SK-N-SH treated with all-trans-retinoic acid at 6 μM for 48 hours (cell line): Measurements from ENCODE around the gene UGT1A3.

ENCODE experiments used
- ARNTL ChIP-seq: fragments of 450-650 bp; formaldehyde crosslinking; IDR thresholded peaks from 2 replicates; pipeline ENCODE4 v1.5.0; 2020; ENCODE audit warnings: low read depth, mild to moderate bottlenecking, moderate library complexity, borderline replicate concordance
- GLIS3 ChIP-seq: fragments of 250-450 bp; sonication (Bioruptor Pico); IDR thresholded peaks from 2 replicates; pipeline ENCODE4 v1.5.0; 2020; ENCODE audit warnings: mild to moderate bottlenecking, moderate library complexity
- PPARA ChIP-seq: fragments of 250-450 bp; sonication (Bioruptor Pico); IDR thresholded peaks from 2 replicates; pipeline ENCODE4 v1.5.0; 2020; ENCODE audit warnings: mild to moderate bottlenecking, borderline replicate concordance
- TCF4 ChIP-seq: fragments of 250-450 bp; sonication (Bioruptor Pico); IDR thresholded peaks from 2 replicates; pipeline ENCODE4 v1.8.0; 2021; ENCODE audit warnings: mild to moderate bottlenecking, moderate library complexity, borderline replicate concordance
- TOX ChIP-seq: fragments of 250-450 bp; sonication (Bioruptor Pico); IDR thresholded peaks from 2 replicates; pipeline ENCODE4 v1.8.0; 2021; ENCODE audit warnings: mild to moderate bottlenecking, moderate library complexity, borderline replicate concordance
- ZC3H10 ChIP-seq: fragments of 250-450 bp; sonication (Bioruptor Pico); IDR thresholded peaks from 2 replicates; pipeline ENCODE4 v1.5.1; 2021; ENCODE audit warnings: mild to moderate bottlenecking, moderate library complexity
- ZFP3 ChIP-seq: fragments of 250-450 bp; sonication (Bioruptor Pico); IDR thresholded peaks from 2 replicates; pipeline ENCODE4 v1.5.0; 2020; ENCODE audit warnings: mild to moderate bottlenecking, moderate library complexity
- ZNF70 ChIP-seq: fragments of 450-650 bp; formaldehyde crosslinking; IDR thresholded peaks from 2 replicates; pipeline ENCODE4 v1.5.0; 2020; ENCODE audit warnings: mild to moderate bottlenecking, moderate library complexity
- TF ChIP-seq, protein P1 (sequence below): fragments of 250-450 bp; sonication (Bioruptor Pico); IDR thresholded peaks from 2 replicates; pipeline ENCODE4 v1.8.0; 2020; ENCODE audit warnings: mild to moderate bottlenecking, moderate library complexity, borderline replicate concordance
- TF ChIP-seq, protein P2 (sequence below): fragments of 250-450 bp; sonication (Bioruptor Pico); IDR thresholded peaks from 2 replicates; pipeline ENCODE4 v1.8.0; 2021; ENCODE audit warnings: low read depth, mild to moderate bottlenecking, moderate library complexity, borderline replicate concordance
- TF ChIP-seq, protein P3 (sequence below): fragments of 250-450 bp; sonication (Bioruptor Pico); IDR thresholded peaks from 2 replicates; pipeline ENCODE4 v1.5.1; 2021; ENCODE audit warnings: mild to moderate bottlenecking, moderate library complexity

DNA sequence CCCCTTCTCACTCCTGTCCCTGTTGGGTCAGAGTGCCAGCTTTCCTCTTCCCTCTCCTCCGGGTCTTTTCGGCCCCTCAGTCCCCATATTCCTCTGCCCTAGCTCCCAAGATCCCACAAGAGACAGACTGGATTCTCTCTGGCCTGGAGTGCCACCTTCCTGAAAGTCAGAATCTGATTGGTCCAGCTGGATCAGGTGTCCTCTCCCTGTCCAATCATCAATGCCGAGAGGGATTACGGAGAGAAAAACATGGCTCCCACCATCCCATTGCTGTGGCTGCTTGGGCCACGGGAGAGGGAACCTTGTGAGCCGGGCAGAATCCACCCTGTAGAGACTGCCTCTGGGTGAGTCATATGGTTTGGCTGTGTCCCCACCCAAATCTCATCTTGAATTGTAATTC is 46.6 kb downstream of the UGT1A3 start:
- TF ChIP-seq, protein P1, sequence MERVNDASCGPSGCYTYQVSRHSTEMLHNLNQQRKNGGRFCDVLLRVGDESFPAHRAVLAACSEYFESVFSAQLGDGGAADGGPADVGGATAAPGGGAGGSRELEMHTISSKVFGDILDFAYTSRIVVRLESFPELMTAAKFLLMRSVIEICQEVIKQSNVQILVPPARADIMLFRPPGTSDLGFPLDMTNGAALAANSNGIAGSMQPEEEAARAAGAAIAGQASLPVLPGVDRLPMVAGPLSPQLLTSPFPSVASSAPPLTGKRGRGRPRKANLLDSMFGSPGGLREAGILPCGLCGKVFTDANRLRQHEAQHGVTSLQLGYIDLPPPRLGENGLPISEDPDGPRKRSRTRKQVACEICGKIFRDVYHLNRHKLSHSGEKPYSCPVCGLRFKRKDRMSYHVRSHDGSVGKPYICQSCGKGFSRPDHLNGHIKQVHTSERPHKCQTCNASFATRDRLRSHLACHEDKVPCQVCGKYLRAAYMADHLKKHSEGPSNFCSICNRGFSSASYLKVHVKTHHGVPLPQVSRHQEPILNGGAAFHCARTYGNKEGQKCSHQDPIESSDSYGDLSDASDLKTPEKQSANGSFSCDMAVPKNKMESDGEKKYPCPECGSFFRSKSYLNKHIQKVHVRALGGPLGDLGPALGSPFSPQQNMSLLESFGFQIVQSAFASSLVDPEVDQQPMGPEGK (CRISPR knock-in tag) = no peak
- no peak for TF ChIP-seq PPARA (CRISPR knock-in tag)
- TF ChIP-seq, protein P2, sequence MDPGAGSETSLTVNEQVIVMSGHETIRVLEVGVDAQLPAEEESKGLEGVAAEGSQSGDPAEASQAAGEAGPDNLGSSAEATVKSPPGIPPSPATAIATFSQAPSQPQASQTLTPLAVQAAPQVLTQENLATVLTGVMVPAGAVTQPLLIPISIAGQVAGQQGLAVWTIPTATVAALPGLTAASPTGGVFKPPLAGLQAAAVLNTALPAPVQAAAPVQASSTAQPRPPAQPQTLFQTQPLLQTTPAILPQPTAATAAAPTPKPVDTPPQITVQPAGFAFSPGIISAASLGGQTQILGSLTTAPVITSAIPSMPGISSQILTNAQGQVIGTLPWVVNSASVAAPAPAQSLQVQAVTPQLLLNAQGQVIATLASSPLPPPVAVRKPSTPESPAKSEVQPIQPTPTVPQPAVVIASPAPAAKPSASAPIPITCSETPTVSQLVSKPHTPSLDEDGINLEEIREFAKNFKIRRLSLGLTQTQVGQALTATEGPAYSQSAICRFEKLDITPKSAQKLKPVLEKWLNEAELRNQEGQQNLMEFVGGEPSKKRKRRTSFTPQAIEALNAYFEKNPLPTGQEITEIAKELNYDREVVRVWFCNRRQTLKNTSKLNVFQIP (CRISPR knock-in tag) = no peak
- no peak for TF ChIP-seq ARNTL
- no peak for TF ChIP-seq GLIS3 (CRISPR knock-in tag)
- no peak for TF ChIP-seq TCF4 (CRISPR knock-in tag)
- no peak for TF ChIP-seq ZNF70 (CRISPR knock-in tag)
- no peak for TF ChIP-seq ZFP3 (CRISPR knock-in tag)
- TF ChIP-seq, protein P3, sequence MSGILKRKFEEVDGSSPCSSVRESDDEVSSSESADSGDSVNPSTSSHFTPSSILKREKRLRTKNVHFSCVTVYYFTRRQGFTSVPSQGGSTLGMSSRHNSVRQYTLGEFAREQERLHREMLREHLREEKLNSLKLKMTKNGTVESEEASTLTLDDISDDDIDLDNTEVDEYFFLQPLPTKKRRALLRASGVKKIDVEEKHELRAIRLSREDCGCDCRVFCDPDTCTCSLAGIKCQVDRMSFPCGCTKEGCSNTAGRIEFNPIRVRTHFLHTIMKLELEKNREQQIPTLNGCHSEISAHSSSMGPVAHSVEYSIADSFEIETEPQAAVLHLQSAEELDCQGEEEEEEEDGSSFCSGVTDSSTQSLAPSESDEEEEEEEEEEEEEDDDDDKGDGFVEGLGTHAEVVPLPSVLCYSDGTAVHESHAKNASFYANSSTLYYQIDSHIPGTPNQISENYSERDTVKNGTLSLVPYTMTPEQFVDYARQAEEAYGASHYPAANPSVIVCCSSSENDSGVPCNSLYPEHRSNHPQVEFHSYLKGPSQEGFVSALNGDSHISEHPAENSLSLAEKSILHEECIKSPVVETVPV (CRISPR knock-in tag) = no peak
- no peak for TF ChIP-seq ZC3H10
- no peak for TF ChIP-seq TOX (CRISPR knock-in tag)
